C4-2B (cell line): ENCODE data around the gene ZNF277.

Experiments
- CTCF ChIP-seq: fragments of 450-650 bp; conservative IDR thresholded peaks from 2 replicates; pipeline ENCODE4 v1.5.1; 2017; ENCODE audit warnings: mild to moderate bottlenecking
- ZFX ChIP-seq: fragments of 450-650 bp; IDR thresholded peaks from 2 replicates; pipeline ENCODE4 v1.6.1; 2017

GRCh38 chr7:112377593-112377992 is 171.1 kb downstream of the ZNF277 start:
- TF ChIP-seq CTCF (no peak), ZFX (no peak)
